GM08714 (cell line): ENCODE results near the gene PLCB1.
A peak's percentile ranks its signal among the peaks of the same experiment; 100 is the strongest.
"Not testable (repeated sequence)": the region's sequence is repeated elsewhere in the genome, so short reads cannot be mapped to it uniquely, and the experiment has no call there.

Experiments
- H3K4me3 ChIP-seq: fragments of 200-500 bp; sonication (Bioruptor generic); 2 replicates; pipeline ENCODE4 v1.5.1; 2014; ENCODE audit warnings: mild to moderate bottlenecking, low read length, inconsistent platforms
- ZNF274 ChIP-seq: IDR thresholded peaks from 2 replicates; pipeline ENCODE4 v1.6.1; 2012; ENCODE audit warnings: mild to moderate bottlenecking, low read depth, low read length

The PLCB1 gene

DNA sequence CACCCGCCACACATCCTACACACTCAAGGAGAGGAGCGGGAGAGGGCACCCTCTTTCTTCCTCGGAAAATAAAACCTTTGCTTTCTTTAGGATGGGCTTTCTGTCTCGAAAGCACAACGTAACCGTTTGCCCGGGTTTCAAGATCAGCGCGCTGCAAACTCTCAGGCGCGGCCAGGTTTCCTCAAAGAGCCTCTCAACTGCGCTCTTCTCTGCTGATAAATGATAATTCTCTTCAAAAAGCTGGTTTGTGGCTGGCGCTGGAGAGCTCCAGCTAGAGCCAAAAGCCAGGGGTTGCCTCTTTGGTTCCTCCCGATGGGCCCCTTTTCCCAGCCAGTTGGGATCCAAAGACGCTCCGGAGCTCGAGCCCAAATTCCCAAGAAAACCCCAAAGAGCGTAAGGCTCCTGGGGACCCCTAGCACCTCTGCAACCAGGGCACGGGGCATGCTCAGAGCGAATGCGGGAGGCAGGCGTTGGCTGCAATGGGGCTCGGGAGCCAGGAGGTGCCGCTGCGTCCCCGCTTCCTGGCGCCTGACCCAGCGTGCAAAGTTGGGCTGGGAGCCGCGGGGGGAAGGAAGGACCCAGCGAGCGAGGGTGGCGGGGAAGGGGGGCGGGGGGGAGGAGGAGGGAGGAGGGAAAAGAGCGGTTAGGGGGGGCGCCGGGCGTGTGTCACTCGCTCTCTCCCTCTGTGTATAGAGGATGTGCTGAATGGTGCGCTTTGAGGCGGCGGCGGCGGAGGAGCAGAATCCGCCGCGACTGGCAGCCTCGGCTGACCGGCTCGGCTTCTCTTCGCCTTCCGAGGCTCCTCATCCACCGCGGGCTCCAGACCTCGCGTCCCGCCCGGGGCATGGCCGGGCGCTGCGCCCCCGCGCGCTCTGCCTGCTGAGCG lies at the start of gene PLCB1:
PLCB1 (plus strand) TSS at position 669 of the 886 bp plus-strand sequence. CDS start 386 bp downstream, outside the sequence.
- peak within 1 kb of the TSS; percentile 65; the same call in 1 of the 2 replicates for H3K4me3 ChIP-seq
- TF ChIP-seq ZNF274 = no peak

DNA sequence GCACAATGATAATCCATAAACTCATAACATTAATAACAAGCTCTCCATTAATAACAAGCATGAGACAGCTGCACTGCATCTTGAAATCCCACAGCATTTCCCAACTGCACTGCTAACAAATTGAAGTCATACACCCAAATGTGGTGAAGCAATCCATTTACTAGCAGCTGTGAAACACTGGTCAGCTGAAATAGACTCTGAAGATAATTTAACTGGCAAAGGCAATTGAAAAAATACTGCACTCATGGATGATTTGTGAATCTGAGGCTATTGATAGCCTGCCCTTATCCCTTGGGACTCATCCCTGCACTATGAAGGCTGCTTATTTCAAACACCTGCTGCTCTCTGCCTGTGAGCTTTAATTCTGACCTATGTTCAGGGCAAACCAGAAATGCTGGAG lies 49.1 kb upstream of the PLCB1 start:
- TF ChIP-seq ZNF274 = no peak
- H3K4me3 ChIP-seq = no peak overlapping the region

DNA sequence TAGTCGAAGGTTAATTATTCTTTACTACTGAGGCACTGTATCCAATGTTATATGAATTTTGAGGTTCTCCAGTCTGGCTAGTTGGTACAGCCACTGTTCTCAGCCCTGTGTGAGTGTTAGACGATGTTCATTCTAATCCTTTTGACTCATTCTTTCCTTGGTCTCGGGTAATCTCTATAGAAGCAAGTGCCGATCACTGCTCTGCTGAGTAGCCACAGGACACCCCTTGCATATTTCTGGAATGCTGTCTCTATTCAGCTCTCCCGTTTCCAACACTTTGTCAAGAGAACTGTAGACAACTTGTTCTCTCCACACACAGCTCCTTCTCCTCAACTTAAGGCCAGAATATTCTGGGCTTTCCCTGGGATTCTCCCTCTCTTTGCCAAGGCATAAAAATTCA lies 42.4 kb upstream of the PLCB1 start:
- no peak for TF ChIP-seq ZNF274
- H3K4me3 ChIP-seq = no peak overlapping the region

DNA sequence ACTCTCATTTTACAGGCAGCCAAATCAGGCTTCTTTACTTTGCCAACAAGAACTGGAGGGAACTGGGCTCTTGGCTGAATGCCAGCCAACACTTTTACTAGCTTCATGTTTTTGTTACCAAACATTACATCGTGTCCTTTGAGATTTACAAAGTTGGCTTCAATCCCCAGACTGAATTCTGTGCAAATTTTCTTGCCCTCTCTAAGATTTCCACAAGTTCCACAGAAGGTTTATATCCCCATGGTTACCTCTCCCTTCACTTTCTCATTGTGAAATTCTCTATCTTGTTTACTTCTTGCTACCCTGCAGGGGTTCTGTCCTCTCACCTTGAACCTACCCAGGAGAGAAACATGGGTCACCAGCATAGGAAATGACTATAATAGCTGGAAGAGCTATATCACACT lies 37.6 kb upstream of the PLCB1 start:
- no peak for TF ChIP-seq ZNF274
- H3K4me3 ChIP-seq = no peak overlapping the region

DNA sequence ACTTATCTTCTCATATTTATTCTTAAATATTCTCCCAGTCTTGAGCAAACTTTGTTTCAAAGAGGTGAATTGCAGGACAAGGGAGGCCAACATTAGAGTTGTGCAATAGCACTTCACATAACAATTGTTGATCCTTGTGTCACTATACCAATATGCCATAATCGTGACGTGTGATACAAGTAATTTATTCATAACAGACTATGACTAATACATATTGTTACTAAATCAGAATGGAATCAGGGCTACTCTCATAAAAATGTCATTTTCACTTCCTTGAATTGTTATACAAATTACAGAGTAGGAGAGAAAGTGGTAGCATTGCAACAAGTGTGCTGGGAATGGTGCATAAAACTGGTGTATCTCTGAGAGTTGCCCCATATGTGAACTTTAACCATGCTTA lies 37.2 kb upstream of the PLCB1 start:
- no peak for TF ChIP-seq ZNF274
- H3K4me3 ChIP-seq = no peak overlapping the region

DNA sequence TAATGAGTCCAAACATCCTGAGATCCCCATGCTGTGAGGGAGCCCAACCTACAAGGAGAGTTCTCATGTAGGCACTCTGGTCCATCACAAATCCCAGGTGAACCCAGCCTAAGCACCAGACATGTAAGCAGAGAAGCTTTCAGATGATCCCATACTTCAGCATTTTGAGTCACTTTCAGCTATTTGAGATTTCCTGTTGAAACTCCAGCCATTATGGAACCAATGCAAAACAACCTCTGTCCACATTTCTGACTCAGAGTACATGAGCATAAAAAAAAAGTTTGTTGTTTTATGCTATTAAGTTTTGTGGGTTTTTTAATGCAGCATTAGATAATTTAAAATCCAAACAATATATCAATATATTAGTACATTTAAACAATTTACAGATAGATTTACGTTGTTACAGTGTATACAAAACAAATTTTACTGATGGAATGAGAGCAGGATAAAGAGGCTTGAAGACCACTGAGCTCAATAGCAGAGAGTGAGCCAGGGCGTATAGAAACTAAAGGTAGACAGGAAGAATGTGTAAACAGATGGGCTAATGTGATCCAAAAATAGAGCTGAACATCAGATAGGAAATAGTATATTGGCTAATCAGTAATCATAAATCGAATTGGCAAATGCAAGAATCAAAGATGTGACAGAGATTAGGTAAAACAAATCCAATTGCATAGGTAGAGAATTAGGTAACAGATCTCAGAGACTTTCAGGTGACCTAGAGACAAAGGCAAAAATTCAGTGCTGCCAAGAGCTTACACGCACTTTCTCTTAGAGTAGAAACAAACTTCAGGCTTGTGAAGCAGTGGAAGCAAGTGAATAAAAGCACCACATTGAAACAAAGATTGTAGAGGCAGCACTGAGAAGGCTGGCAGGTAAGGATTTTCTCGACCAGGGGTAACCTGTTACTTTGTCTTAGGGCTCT lies 36.2 kb upstream of the PLCB1 start:
- no peak for TF ChIP-seq ZNF274
- H3K4me3 ChIP-seq = no peak overlapping the region

DNA sequence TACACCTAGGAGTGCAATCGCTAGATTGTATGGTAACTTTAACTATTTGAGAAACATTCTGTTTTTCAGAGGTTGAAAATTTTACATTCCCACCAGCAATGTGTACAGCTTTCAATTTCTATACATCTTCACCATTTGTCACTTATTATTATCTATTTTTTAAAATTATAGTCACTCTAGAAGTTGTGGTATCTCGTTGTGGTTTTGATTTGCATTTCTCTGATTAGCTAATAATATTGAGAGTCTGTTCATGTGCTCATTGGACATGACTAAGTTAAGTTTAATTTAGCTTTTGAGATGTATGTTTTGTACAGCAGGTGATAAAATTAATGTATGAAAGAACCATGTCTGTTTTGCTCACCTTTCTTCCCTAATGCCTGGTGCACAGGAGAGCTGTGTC lies 34.8 kb upstream of the PLCB1 start:
- no peak for TF ChIP-seq ZNF274
- no peak overlapping the region for H3K4me3 ChIP-seq

DNA sequence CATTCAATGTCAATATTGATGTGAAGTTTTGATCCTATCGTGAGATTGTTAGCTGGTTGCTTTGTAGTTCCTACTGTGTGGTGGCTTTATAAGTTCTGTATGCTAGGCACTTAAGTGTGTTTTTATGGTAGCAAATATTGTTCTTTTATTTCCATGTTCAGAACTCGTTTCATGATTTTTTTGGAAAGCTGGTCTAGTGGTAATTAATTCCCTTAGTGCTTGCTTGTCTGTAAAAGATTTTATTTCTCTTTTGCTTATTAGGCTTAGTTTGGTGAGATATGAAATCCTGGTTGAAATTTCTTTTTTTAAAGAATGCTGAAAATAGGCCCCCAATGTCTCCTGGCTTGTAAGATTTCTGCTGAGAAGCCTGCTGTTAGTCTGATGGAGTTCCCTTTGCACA lies 27.8 kb upstream of the PLCB1 start:
- H3K4me3 ChIP-seq = no peak overlapping the region
- TF ChIP-seq ZNF274 = no peak

- H3K4me3 ChIP-seq = not testable (repeated sequence)
Measured at GRCh38 chr20:8114612-8115011, 17.5 kb upstream of the PLCB1 start.

DNA sequence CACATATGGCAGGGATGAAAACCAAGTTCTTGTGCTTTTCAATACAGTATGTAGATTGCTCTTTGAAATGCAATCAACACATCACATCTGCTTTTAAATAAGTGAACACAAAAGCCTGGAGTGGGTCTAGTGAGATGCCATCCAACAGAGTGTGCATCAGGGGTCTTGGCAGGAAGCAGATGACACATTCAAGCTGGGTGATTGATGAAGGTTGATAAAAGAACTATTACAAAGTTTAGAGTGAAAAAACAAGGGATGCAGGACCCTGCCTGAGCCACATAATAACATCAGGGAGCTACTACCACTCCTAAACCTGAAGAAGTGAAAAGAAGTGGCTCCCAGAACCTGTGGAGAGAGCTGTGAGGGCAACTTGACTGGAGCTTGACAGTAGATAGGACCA lies 16.6 kb upstream of the PLCB1 start:
- TF ChIP-seq ZNF274 = no peak
- H3K4me3 ChIP-seq = no peak overlapping the region

- no peak for TF ChIP-seq ZNF274
- no peak overlapping the region for H3K4me3 ChIP-seq
Measured at GRCh38 chr20:8116067-8116811, 15.8 kb upstream of the PLCB1 start.

DNA sequence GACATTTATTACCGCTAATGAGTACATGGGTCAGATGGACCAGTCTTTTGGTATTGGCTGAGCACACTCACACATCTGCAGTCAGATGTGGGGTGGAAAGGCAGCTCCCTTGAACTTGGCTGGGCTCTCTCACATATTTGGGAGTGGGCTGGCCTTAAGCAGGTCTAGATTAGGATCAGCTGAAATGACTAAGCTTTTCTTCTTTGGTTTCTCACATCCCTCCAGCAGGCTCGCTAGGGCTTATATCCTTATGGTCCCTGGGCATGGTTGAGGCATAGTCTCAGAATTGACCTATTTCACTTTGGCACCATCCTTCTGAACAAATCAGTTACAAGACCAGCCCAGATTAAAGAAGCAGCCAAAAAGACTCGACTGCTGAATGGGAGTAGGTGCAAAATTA lies 14.4 kb upstream of the PLCB1 start:
- no peak for TF ChIP-seq ZNF274
- H3K4me3 ChIP-seq = no peak overlapping the region

DNA sequence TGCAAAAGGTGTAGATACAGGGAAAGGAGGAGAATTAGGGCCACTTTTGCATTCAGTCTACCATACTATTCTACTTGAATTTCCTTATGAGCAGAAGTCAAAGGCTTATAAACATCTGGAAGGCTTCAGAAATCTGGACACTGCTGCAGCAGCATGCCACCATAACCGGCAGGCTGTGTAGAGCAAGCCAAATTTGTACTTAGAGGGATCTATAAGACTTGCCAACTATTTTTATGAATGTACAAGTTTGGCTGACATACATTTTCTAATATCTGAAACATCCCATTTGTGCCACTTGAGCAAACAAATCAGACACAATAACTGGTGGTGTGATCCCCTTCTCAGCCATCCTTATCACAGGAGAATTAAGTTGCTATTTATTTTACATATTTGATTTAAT lies 14.0 kb upstream of the PLCB1 start:
- TF ChIP-seq ZNF274 = no peak
- no peak overlapping the region for H3K4me3 ChIP-seq

GRCh38 chr20:8118760-8119159 lies 13.3 kb upstream of the PLCB1 start:
- no peak for TF ChIP-seq ZNF274
- no peak overlapping the region for H3K4me3 ChIP-seq
